OCI-LY7 (cell line): ENCODE data around the gene MAF. TPM values are rescaled to one million over a fixed set of nuclear protein-coding genes. Genes with fewer than 3 reads are reported as not detected.

ENCODE experiments used
- BruUV-seq: library from RNA; stranded (reverse); fragments of 400-500 nt; replicated peaks from 2 replicates; lab custom pipeline; 2021; lab: Mats Ljungman, UMichigan
- CTCF ChIA-PET: fragments of 300-600 bp; sonication (Branson Sonifier 250); formaldehyde crosslinking; loops from one replicate; lab custom pipeline; 2022; ENCODE audit warnings: antibody characterized with exemption; ENCODE audit not compliant: unreplicated experiment; lab: Charles Lee
- POLR2A ChIA-PET: fragments of 300-600 bp; sonication (Branson Sonifier 250); formaldehyde crosslinking; loops from one replicate; lab custom pipeline; 2022; ENCODE audit warnings: antibody characterized with exemption; lab: Charles Lee
- DNase-seq: peaks from one replicate; pipeline ENCODE4 v3.0.0-alpha.2; 2015; ENCODE audit warnings: low spot score
- H2AFZ ChIP-seq: fragments of 200-600 bp; sonication (generic), shearing (Covaris generic); 2 replicates; pipeline ENCODE4 v1.6.1; 2014; ENCODE audit warnings: mild to moderate bottlenecking, antibody characterized with exemption, low read length, moderate library complexity
- H3K27ac ChIP-seq: fragments of 200-600 bp; sonication (generic); 2 replicates; pipeline ENCODE4 v1.5.1; 2014; ENCODE audit warnings: mixed run types, low read depth, mild to moderate bottlenecking, moderate library complexity, low read length, inconsistent platforms; ENCODE audit not compliant: poor library complexity, severe bottlenecking
- H3K36me3 ChIP-seq: fragments of 200-600 bp; sonication (generic); 2 replicates; pipeline ENCODE4 v1.6.1; 2014; ENCODE audit warnings: mild to moderate bottlenecking, antibody characterized with exemption, low read length, moderate library complexity, mixed read lengths; ENCODE audit not compliant: insufficient read depth
- H3K4me1 ChIP-seq: fragments of 200-600 bp; sonication (generic); 2 replicates; pipeline ENCODE4 v1.5.1; 2014; ENCODE audit warnings: mild to moderate bottlenecking, low read length; ENCODE audit not compliant: insufficient read depth, poor library complexity, severe bottlenecking
- H3K4me2 ChIP-seq: fragments of 200-600 bp; sonication (generic); 2 replicates; pipeline ENCODE4 v1.6.1; 2014; ENCODE audit warnings: mild to moderate bottlenecking, low read length
- H3K4me3 ChIP-seq: fragments of 200-600 bp; sonication (generic); 2 replicates; pipeline ENCODE4 v1.5.1; 2014; ENCODE audit warnings: mild to moderate bottlenecking, low read depth, low read length; ENCODE audit not compliant: poor library complexity, severe bottlenecking
- H3K79me2 ChIP-seq: fragments of 200-600 bp; sonication (generic); 2 replicates; pipeline ENCODE4 v1.6.1; 2016; ENCODE audit warnings: low read depth, mild to moderate bottlenecking, low read length, moderate library complexity, mixed read lengths; ENCODE audit not compliant: insufficient read depth
- H3K9me2 ChIP-seq: fragments of 200-600 bp; sonication (generic); 2 replicates; pipeline ENCODE4 v1.6.1; 2016; ENCODE audit warnings: mild to moderate bottlenecking, low read length, mixed read lengths; ENCODE audit not compliant: insufficient read depth
- H3K9me3 ChIP-seq: fragments of 200-600 bp; sonication (generic); 2 replicates; pipeline ENCODE4 v1.6.1; 2014; ENCODE audit warnings: mild to moderate bottlenecking, mixed run types, low read length, mixed read lengths
- H4K20me1 ChIP-seq: fragments of 200-600 bp; sonication (generic); 2 replicates; pipeline ENCODE4 v1.6.1; 2014; ENCODE audit warnings: mild to moderate bottlenecking, antibody characterized with exemption, low read length, moderate library complexity, mixed read lengths; ENCODE audit not compliant: insufficient read depth
- CTCF ChIP-seq: fragments of 200-600 bp; sonication (generic); conservative IDR thresholded peaks from 2 replicates; pipeline ENCODE4 v1.5.1; 2014; ENCODE audit warnings: mild to moderate bottlenecking, antibody characterized with exemption, low read length, moderate library complexity, mixed read lengths
- EZH2phosphoT487 ChIP-seq: fragments of 200-600 bp; sonication (generic); IDR thresholded peaks from 2 replicates; pipeline ENCODE4 v1.6.1; 2018; ENCODE audit warnings: low read depth, borderline replicate concordance, mild to moderate bottlenecking, mixed run types, antibody characterized with exemption, low read length, moderate library complexity, mixed read lengths
- intact Hi-C: fragments of 100-400 bp; cut with micrococcal nuclease; formaldehyde crosslinking; loops from one replicate; pipeline ENCODE4 v1.10.0; 2022; ENCODE audit not compliant: unreplicated experiment
- total RNA-seq, 2 experiments: library from RNA; depleted of rRNA in 1 of 2; stranded (reverse); fragments of >200 nt in 1 of 2; shearing (Covaris generic) in 1 of 2; gene quantifications; 2 replicates each; pipeline ENCODE4 v1.2.3, GENCODE V29; 2014 to 2022

MAF gene
- total RNA-seq, 2 experiments from 2014 or later = not detected

- Histone ChIP-seq H3K4me2 (no peak overlapping the region), H3K9me2 (no peaks in the 10 kb centered on the region), H4K20me1 (no peaks in the 10 kb centered on the region), H3K4me3 (no peak overlapping the region), H3K27ac (no peak overlapping the region), H3K79me2 (no peaks in the 10 kb centered on the region), H2AFZ (no peak overlapping the region), H3K9me3 (no peaks in the 10 kb centered on the region), H3K36me3 (no peaks in the 10 kb centered on the region), H3K4me1 (no peaks in the 10 kb centered on the region)
- no peak for DNase-seq
- ChIA-PET POLR2A (no interaction called here), CTCF (no interaction called here)
- BruUV-seq = no TSS peak
- TF ChIP-seq CTCF (no peak), EZH2phosphoT487 (no peak)
- intact Hi-C loops = no loop called here
Measured at GRCh38 chr16:79593754-79594153, 6.8 kb downstream of the MAF start.

- Histone ChIP-seq H2AFZ (no peak overlapping the region), H3K9me2 (no peaks in the 10 kb centered on the region), H4K20me1 (no peaks in the 10 kb centered on the region), H3K4me1 (no peaks in the 10 kb centered on the region), H3K27ac (no peak overlapping the region), H3K4me2 (no peak overlapping the region), H3K9me3 (no peaks in the 10 kb centered on the region), H3K36me3 (no peaks in the 10 kb centered on the region), H3K79me2 (no peaks in the 10 kb centered on the region), H3K4me3 (no peak overlapping the region)
- BruUV-seq = no TSS peak
- TF ChIP-seq EZH2phosphoT487 = no peak
- no peak for TF ChIP-seq CTCF
- intact Hi-C loops = no loop called here
- CTCF ChIA-PET = no interaction called here
- no peak for DNase-seq
- POLR2A ChIA-PET = no interaction called here
Measured at GRCh38 chr16:79593074-79593531, 7.4 kb downstream of the MAF start.

- H3K36me3 ChIP-seq = no peaks in the 10 kb centered on the region
- BruUV-seq = no TSS peak
- no peak overlapping the region for H3K4me2 ChIP-seq
- no peak overlapping the region for H3K27ac ChIP-seq
- no peaks in the 10 kb centered on the region for H3K9me2 ChIP-seq
- no peaks in the 10 kb centered on the region for H3K9me3 ChIP-seq
- no peaks in the 10 kb centered on the region for H3K79me2 ChIP-seq
- TF ChIP-seq EZH2phosphoT487 (no peak), CTCF (no peak)
- H2AFZ ChIP-seq = no peak overlapping the region
- H3K4me1 ChIP-seq = no peaks in the 10 kb centered on the region
- H4K20me1 ChIP-seq = no peaks in the 10 kb centered on the region
- POLR2A ChIA-PET = no interaction called here
- intact Hi-C loops = no loop called here
- H3K4me3 ChIP-seq = no peak overlapping the region
- no peak for DNase-seq
- CTCF ChIA-PET = no interaction called here
Measured at GRCh38 chr16:79592186-79592585, 8.4 kb downstream of the MAF start.
